GM18519 (cell line): Measurements from ENCODE around the gene IMPDH2.
A peak's percentile ranks its signal among the peaks of the same experiment; 100 is the strongest.

Experiments used
- ATAC-seq: cut with Tn5 transposase; IDR thresholded peaks from one replicate; pipeline ENCODE4 v1.9.1; 2021; ENCODE audit warnings: mild to moderate bottlenecking, moderate library complexity; ENCODE audit not compliant: unreplicated experiment, low FRiP score

IMPDH2 gene

GRCh38 chr3:49028673-49029562 is at the start of gene IMPDH2:
IMPDH2 (minus strand) TSS chr3:49029398; CDS start chr3:49029350, 48 bp downstream.
- peak; percentile 83 for ATAC-seq

DNA sequence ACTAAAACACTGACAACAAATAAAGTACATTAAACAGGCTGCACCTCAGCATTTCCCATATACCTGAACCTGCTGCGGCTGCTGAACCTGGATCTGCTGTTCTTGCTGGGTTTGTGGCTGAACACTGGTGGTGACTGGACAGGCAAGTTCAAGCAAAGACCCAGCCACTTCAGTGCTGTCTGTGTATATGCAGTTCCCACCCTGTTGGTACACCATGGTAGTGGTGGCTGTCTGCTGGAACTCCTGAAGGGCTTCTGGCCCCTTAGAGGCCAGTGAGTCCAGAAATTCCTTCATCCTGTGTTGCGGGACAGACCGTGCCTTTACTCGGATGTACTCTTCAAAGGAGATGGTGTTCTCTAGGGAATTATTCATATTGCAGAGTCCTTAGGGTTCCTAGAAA is 47.4 kb upstream of the IMPDH2 start:
- ATAC-seq: no peak

GRCh38 chr3:49076116-49076515 is 46.9 kb upstream of the IMPDH2 start:
- no peak for ATAC-seq

DNA sequence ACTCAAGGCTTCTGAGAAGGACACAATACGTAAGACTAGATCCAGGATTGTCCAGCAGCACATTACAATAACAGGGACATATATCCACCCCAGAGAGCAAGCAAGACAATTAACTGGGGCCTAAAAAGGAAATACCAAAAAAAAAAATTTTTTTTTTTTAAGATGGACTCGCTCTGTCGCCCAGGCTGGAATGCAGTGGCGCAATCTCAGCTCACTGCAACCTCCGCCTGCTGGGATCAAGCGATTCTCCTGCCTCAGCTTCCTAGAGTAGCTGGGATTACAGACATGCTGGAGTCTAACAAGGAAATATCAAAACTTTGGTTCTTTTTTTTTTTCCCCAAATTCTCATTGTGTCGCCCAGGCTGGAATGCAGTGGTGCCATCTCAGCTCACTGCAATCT is 28.8 kb upstream of the IMPDH2 start:
- ATAC-seq: no peak

GRCh38 chr3:49057268-49057667 is 28.1 kb upstream of the IMPDH2 start:
- no peak for ATAC-seq

DNA sequence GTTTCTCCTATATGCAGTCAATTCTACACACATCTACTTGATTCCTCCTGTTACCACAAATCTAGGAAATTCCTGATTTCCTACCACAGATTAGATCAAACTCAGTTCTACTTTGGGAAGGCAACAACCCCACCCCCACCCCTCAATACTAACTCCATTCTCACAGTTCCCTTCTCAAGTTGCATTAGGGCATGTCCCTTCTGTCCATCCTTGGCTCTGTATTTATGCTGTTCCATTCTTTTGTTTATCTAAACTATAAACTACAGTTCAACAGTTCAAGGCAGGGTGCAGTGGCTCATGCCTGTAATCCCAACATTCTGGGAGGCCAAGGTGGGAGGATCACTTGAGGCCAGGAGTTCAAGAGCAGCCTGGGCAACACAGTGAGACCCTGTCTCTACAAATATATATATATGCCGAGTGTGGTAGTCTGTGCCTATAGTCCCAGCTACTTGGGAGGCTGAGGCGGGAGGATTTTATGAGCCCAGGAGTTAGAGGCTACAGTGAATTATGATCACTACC is 25.2 kb upstream of the IMPDH2 start:
- ATAC-seq: no peak

- no peak for ATAC-seq
Observed at GRCh38 chr3:49053543-49053942, 24.3 kb upstream of the IMPDH2 start.

- ATAC-seq: no peak
Observed at GRCh38 chr3:49035281-49035680, 6.1 kb upstream of the IMPDH2 start.

DNA sequence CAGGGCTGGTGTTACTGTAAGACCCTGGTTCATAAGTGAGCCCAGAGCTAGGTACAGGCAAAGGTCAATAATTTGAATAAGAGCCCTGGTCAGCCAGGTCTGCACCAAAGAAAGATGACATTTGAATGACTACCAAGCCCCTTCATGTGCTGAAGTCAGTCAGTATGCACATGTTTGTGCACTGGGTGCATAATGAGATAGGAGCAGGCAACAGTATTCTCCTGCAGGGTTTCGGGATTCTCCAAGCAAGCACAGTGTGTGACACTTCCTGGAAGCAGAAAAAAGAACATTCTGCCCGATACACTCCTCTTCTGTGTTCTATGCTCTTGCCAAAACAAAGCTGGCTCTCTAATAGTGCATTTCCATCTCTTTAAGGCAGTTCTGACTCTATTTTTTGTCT is 5.5 kb upstream of the IMPDH2 start:
- ATAC-seq: no peak

- no peak for ATAC-seq
Observed at GRCh38 chr3:49032646-49033304, 3.6 kb upstream of the IMPDH2 start.

DNA sequence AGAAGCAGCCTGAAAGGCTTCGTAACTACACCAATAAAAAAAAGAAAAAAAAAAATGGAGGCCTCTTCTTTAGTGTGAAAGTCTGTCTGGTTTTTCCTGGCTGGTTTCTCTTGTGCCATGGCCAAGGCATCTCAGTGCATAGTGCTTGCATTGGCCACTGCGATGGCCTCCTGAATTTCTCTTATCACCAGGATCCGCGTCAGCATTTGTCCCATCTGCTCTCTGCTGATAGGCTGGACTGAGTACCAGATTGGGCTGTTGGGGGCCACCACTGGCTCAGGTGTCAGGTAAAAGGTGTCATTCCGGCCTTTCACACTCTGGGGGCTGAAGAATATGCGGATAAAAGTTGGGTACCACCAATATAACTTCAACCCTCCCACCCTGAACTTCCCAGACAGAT is 1.1 kb upstream of the IMPDH2 start:
- no peak for ATAC-seq

- no peak for ATAC-seq
Observed at GRCh38 chr3:49029563-49029884, 326 bp upstream of the IMPDH2 start.

DNA sequence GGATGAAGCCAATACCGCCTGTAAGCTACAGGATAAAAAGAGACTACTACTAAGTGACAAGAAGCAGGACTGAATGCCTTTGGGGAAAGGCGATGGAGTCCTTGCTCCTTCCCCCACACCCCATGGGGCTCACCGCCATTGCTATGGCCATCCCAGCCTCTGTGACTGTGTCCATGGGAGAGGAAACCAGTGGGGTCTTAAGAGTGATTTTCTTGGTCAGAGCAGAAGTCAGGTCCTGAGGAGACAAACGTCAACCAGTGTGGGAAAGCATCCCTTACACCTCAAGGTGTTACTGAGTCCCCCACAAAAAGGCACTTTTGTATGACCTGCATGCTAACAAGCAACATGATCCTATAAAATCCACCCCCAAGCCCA is 913 bp downstream of the IMPDH2 start:
- no peak for ATAC-seq

DNA sequence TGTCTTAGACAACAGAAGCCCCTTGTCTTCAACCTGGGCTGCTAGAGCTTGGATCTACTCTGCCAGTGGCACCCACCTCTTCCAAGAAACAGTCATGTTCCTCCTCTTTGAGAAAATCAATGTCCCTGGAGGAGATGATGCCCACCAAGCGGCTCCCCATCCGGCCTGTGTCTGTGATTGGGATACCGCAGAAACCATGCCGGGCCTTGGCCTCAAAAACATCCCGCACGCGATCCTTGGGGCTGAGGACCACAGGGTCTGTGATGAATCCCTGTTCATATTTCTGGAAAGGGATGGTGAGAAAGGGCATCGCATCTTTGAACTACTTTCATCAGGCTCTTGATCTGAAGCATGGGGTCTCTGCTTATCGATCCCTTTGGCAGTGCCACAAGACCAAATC is 1.6 kb downstream of the IMPDH2 start:
- ATAC-seq: no peak

DNA sequence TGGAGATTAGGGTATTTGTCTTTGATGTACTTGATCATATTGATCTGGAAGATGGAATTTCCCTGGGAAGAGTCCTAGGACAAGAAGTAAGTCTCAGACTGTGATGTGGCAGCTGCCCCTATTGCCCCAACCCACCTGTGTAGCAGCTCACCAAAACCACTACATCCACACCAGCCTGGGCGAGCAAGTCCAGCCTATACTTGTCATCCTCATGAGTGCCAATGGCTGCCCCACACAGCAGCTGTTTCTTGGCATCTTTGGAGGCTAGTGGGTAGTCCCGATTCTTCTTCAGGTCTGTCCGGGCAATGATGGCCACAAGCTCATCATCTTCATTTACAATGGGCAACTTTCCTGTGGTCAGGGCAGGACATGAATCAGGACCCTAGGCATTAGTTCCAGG is 2.7 kb downstream of the IMPDH2 start:
- ATAC-seq: no peak

DNA sequence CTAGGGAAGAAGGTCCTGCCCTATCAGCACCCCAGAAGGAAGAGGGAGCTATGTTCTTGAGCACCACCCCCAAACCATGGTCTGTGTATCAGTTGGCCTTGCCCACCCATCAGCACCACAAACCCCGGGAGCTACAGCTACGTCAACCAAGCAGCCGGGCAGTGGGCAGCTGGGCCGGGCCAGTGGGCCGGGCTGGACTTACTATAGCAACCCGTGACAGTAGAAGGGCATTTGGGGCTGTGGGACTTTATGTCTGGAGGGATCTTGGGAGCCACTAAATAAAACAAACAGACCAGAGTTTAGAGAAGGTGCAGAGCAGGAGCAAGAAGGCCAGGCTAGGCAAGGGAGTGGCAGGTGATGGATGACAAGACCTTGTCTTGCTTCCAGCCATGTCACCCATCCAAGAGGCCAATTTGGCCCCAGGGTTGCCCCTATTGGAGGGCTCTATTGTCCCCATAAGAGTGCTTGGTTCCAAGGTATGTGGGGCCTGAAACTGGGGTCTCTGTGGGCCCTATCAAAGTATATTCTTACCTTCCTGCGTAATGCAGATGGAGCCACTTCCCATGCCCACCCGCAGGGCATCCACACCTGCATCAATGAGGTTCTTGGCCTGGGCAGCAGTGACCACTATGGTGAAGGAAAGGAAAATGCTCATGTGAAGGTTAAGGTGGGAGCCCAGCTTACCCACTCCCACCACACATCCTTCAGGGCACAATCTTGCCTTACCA is 3.2 kb downstream of the IMPDH2 start:
- no peak for ATAC-seq

GRCh38 chr3:49025005-49025792 is 4.0 kb downstream of the IMPDH2 start:
- no peak for ATAC-seq

GRCh38 chr3:49024449-49024848 is 4.7 kb downstream of the IMPDH2 start:
- ATAC-seq: no peak

DNA sequence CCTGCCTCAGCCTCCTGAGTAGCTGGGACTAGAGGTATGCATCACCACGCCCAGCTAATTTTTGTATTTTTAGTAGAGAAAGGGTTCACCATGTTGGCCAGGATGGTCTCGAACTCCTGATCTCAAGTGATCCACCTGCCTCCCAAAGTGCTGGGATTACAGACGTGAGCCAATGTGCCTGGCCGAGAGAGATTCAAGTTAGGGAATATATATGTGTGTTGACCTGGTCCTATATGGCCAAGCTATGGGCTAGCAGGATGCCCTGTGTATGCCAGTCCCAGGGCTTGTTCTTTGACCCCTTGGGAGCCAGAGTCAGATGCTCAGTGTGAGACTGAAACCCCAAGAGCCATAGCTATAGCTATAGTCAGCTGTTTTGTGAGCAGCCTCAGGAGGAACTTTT is 5.4 kb downstream of the IMPDH2 start:
- ATAC-seq: no peak

DNA sequence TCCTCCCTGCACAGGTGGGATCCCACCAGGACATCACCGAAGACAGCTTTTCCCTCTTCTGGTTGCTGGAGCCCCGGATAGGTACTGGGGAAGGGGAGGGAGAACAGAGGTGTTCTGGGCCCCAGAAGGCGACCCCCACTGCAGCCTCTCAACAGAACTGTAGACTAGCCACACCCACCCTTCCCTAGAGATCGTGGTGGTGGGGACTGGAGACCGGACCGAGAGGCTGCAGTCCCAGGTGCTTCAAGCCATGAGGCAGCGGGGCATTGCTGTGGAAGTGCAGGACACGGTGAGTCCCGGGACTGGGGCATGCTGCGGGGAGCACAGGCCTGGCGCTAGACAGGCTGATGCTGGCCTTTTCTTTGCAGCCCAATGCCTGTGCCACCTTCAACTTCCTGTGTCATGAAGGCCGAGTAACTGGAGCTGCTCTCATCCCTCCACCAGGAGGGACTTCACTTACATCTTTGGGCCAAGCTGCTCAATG is 6.5 kb downstream of the IMPDH2 start:
- ATAC-seq: no peak
